Measurements from ENCODE around the gene ADCY4.

Gene ADCY4

GRCh38 chr14:24271134-24271833 lies 63.6 kb downstream of the ADCY4 start, which contains the start of gene RABGGTA:
Gene RABGGTA, minus strand, starts transcription at chr14:24271597. Its CDS starts 482 bp downstream, at chr14:24271115.
- peak; percentile 96 for DNase-seq

- no peak for DNase-seq
Measured at GRCh38 chr14:24270537-24271133, 64.2 kb downstream of the ADCY4 start.

DNA sequence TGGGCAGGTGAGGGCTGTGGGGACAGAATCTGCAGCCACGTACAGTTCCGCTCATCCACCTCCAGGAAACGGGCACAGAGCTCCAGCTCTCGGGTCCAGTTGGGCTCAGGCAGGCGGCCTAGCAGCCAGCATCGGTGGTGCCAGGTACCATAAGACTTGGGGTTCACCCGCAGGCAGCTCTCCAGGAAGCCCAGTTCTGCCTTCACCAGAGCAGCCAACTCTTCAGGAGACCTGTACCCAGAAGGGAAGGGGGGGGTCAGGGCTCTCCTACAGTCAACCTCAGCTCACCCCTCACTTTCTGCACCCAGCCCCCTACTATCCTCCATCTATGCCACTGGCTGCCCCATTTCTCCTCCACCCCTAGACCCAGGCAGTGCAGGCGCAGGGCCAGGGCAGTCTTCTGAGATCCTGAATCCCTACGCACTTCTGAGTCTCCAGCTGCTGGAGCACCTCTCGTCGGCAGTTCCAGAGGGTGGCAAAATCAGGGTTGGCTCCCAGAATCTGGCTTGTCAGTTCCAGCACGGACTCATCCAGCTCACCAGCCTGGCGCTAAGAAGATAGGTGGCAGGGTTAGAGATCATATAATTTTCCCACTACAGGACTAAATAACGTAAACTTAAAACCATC lies 64.8 kb downstream of the ADCY4 start:
- DNase-seq, result no peak

DNA sequence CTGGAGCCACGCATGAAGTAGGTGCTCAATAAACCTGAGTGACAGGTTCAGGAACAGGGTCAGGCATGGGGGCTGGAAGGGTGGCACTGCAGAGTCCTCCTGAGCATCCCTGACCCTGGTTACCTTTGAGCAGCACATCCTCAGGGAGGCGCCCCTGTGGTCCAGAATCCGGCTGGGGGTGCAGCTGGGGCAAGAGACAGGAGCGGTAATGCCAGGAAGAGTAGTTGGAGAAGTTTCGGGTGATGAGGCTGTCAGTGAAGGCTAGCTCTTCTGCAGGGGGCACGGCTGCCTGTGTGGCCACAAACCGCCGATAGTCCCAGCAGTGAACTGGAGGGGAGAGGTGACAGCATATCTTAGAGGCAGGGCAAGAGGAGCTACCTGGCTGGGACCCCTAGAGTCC lies 65.5 kb downstream of the ADCY4 start:
- no peak for DNase-seq

All from CD4-positive, alpha-beta T cell treated with Interleukin-21 for 1 hour (primary cell).